Loucy (cell line): Measurements from ENCODE around the gene NACAD.

Source experiments
- CTCF ChIP-seq: fragments of 200-600 bp; sonication (generic); conservative IDR thresholded peaks from 2 replicates; pipeline ENCODE4 v1.5.1; 2014; ENCODE audit warnings: mild to moderate bottlenecking, antibody characterized with exemption, low read length
- EZH2phosphoT487 ChIP-seq: fragments of 200-600 bp; IDR thresholded peaks from 2 replicates; pipeline ENCODE4 v1.6.1; 2018; ENCODE audit warnings: antibody characterized with exemption, mild to moderate bottlenecking, moderate library complexity, borderline replicate concordance

GRCh38 chr7:45133877-45134276 is 45.1 kb upstream of the NACAD start:
- TF ChIP-seq CTCF, result no peak
- TF ChIP-seq EZH2phosphoT487, result no peak
